GM12878 (cell line): ENCODE data around the gene F2. TPM values are rescaled to one million over a fixed set of nuclear protein-coding genes. Genes with fewer than 3 reads are reported as not detected.

Experiments used
- ATAC-seq: fragments of 200-7000 bp; cut with Tn5 transposase; 3 replicates; pipeline ENCODE4 v1.9.1; 2020; ENCODE audit warnings: mild to moderate bottlenecking, moderate library complexity
- BruUV-seq: library from RNA; stranded (reverse); fragments of 400-500 nt; replicated peaks from 2 replicates; lab custom pipeline; 2021; lab: Mats Ljungman, UMichigan
- CTCF ChIA-PET: fragments of 300-600 bp; sonication (Branson Sonifier 250); formaldehyde crosslinking; extraction: SDS; loops from one replicate; lab custom pipeline; 2021; ENCODE audit warnings: inconsistent platforms; lab: Yijun Ruan, JAX
- POLR2A ChIA-PET: fragments of 350-600 bp; formaldehyde crosslinking; extraction: SDS; loops from one replicate; lab custom pipeline; 2021; ENCODE audit warnings: inconsistent platforms; lab: Charles Lee
- RAD21 ChIA-PET: fragments of 300-600 bp; sonication (Branson Sonifier 250); formaldehyde crosslinking; loops from one replicate; lab custom pipeline; 2023; ENCODE audit warnings: antibody characterized with exemption; ENCODE audit not compliant: unreplicated experiment; lab: Charles Lee
- SMC1A ChIA-PET: fragments of 300-600 bp; sonication (Branson Sonifier 250); formaldehyde crosslinking; loops from one replicate; lab custom pipeline; 2023; ENCODE audit not compliant: unreplicated experiment, uncharacterized antibody; lab: Charles Lee
- DNase-seq: peaks from one replicate; pipeline ENCODE4 v3.0.0-alpha.2; 2011; ENCODE audit warnings: low read depth, low spot score
- FAIRE-seq: peaks from 3 replicates; lab custom pipeline; 2011; peaks lifted over from hg19 to GRCh38; lab: Jason Lieb, UNC
- H2AFZ ChIP-seq: 2 replicates; pipeline ENCODE4 v1.6.0; 2011; ENCODE audit warnings: low read depth, low read length, control low read depth; ENCODE audit not compliant: control insufficient read depth
- H3K27ac ChIP-seq: 2 replicates; pipeline ENCODE4 v1.5.1; 2011; ENCODE audit warnings: control low read depth; ENCODE audit not compliant: control insufficient read depth, insufficient read depth
- H3K27me3 ChIP-seq, 2 experiments: replicated peaks in 1 of 2; 2 replicates each; pipeline versions ENCODE4 v1.6.0 to v1.6.1; 2011; ENCODE audit warnings: low read length in 1 of 2; ENCODE audit not compliant: control insufficient read depth in 2 of 2, insufficient read depth in 2 of 2
- H3K36me3 ChIP-seq, 2 experiments: 2 replicates each; pipeline ENCODE4 v1.5.1; 2011; ENCODE audit warnings: low read length in 1 of 2; ENCODE audit not compliant: control insufficient read depth in 2 of 2, insufficient read depth in 2 of 2
- H3K4me1 ChIP-seq: 2 replicates; pipeline ENCODE4 v1.6.1; 2011; ENCODE audit warnings: mild to moderate bottlenecking, low read length, moderate library complexity, mixed read lengths; ENCODE audit not compliant: control insufficient read depth, insufficient read depth
- H3K4me2 ChIP-seq: 2 replicates; pipeline ENCODE4 v1.6.0; 2011; ENCODE audit warnings: control low read depth; ENCODE audit not compliant: control insufficient read depth, insufficient read depth
- H3K4me3 ChIP-seq: fragments of 200-600 bp; sonication (generic); 2 replicates; pipeline ENCODE4 v1.5.1; 2016
- H3K79me2 ChIP-seq: 2 replicates; pipeline ENCODE4 v1.6.0; 2011; ENCODE audit warnings: low read length; ENCODE audit not compliant: control insufficient read depth, insufficient read depth
- H3K9ac ChIP-seq: 2 replicates; pipeline ENCODE4 v1.8.0; 2011; ENCODE audit warnings: low read length, control low read depth, mixed read lengths; ENCODE audit not compliant: control insufficient read depth, insufficient read depth
- H3K9me3 ChIP-seq: replicated peaks from 3 replicates; pipeline ENCODE4 v1.5.1; 2011; ENCODE audit warnings: mild to moderate bottlenecking, low read length; ENCODE audit not compliant: control insufficient read depth, insufficient read depth
- H4K20me1 ChIP-seq: 2 replicates; pipeline ENCODE4 v1.6.0; 2011; ENCODE audit not compliant: control insufficient read depth, insufficient read depth
- ATF7 ChIP-seq: fragments of 450-650 bp; IDR thresholded peaks from 2 replicates; pipeline ENCODE4 v1.6.1; 2016; ENCODE audit warnings: low read depth, mild to moderate bottlenecking
- CHD2 ChIP-seq: IDR thresholded peaks from 2 replicates; pipeline ENCODE4 v1.6.1; 2011; ENCODE audit warnings: low read depth, low read length, improper control_type of control experiment, borderline replicate concordance
- CREM ChIP-seq: IDR thresholded peaks from 2 replicates; pipeline ENCODE4 v1.6.1; 2014; ENCODE audit warnings: antibody characterized with exemption, low read depth
- HDAC2 ChIP-seq: fragments of 200-600 bp; sonication (generic); IDR thresholded peaks from 2 replicates; pipeline ENCODE4 v1.6.1; 2017
- HDGF ChIP-seq: fragments of 450-650 bp; IDR thresholded peaks from 2 replicates; pipeline ENCODE4 v1.6.1; 2016; ENCODE audit warnings: antibody characterized with exemption
- NR2C1 ChIP-seq: fragments of 450-650 bp; IDR thresholded peaks from 2 replicates; pipeline ENCODE4 v1.6.1; 2017; ENCODE audit warnings: antibody characterized with exemption, mild to moderate bottlenecking, moderate library complexity
- NRF1 ChIP-seq: conservative IDR thresholded peaks from 2 replicates; pipeline ENCODE4 v1.6.1; 2011; ENCODE audit warnings: mild to moderate bottlenecking, low read depth, low read length, improper control_type of control experiment
- RCOR1 ChIP-seq: conservative IDR thresholded peaks from 2 replicates; pipeline ENCODE4 v1.6.1; 2012; ENCODE audit warnings: low read depth, low read length, improper control_type of control experiment
- SUZ12 ChIP-seq: fragments of 200-600 bp; sonication (generic); IDR thresholded peaks from one replicate; pipeline ENCODE4 v1.6.1; 2018; ENCODE audit warnings: antibody characterized with exemption, mild to moderate bottlenecking; ENCODE audit not compliant: unreplicated experiment
- ZNF622 ChIP-seq: fragments of 450-650 bp; IDR thresholded peaks from 2 replicates; pipeline ENCODE4 v1.6.1; 2017; ENCODE audit warnings: mild to moderate bottlenecking, inconsistent platforms
- WGBS: methylation state at CpG from one replicate; pipeline ENCODE4 v1.1.6; 2016; ENCODE audit warnings: low lambda C conversion rate; ENCODE audit not compliant: insufficient replicate concordance, insufficient coverage; ENCODE audit errors: missing lambda C conversion rate; 5-methylcytosine and 5-hydroxymethylcytosine counted together
- in situ Hi-C: fragments of 300-500 bp; cut with MboI; formaldehyde crosslinking; loops from 9 replicates; pipeline ENCODE4 v1.14.3; 2018; ENCODE audit warnings: mixed read lengths
- intact Hi-C: fragments of 100-400 bp; cut with micrococcal nuclease; formaldehyde crosslinking; loops from one replicate; pipeline ENCODE4 v1.14.2; 2022; ENCODE audit not compliant: unreplicated experiment
- polyA plus RNA-seq, 11 experiments: library from polyadenylated mRNA; depleted of rRNA in 4 of 11; unstranded in 6 of 11; stranded (reverse) in 5 of 11; fragments of >200 nt; fragmentation: Nextera tagmentation in 4 of 11; fragmentation: Illumina TruSeq in 1 of 11; extraction: Ambion mirVana in 4 of 11; extraction: Trizol in 1 of 11; gene quantifications; 1 replicate in 1 of 11; 2 replicates in 10 of 11; pipeline versions ENCODE4 v1.2.1 to v1.2.3, GENCODE V29; 2011 to 2016; ENCODE audit warnings: inconsistent platforms in 2 of 11, missing spikeins in 2 of 11, low read depth in 1 of 11
- total RNA-seq, 4 experiments: library from RNA; depleted of rRNA in 3 of 4; stranded (reverse); fragments of >200 nt in 3 of 4; fragmentation: Illumina TruSeq in 1 of 4; extraction: Trizol in 1 of 4; gene quantifications; 2 replicates each; pipeline versions ENCODE4 v1.2.1 to v1.2.3, GENCODE V29; 2013 to 2021
- TF ChIP-seq, protein P1 (sequence below): fragments of 450-650 bp; IDR thresholded peaks from 2 replicates; pipeline ENCODE4 v1.6.1; 2017; ENCODE audit warnings: mild to moderate bottlenecking, moderate library complexity

Gene F2
- total and polyA plus RNA-seq, 10 of the 15 experiments (the other 5 are each of a cell fraction or from before 2014, with no cell fraction given) = 0.23 to 0.72 TPM; not detected in 8

GRCh38 chr11:46705070-46705688 lies 13.8 kb upstream of the F2 start:
- ATAC-seq = no peak
- in situ Hi-C loops (no loop called here), intact Hi-C loops (no loop called here)
- Histone ChIP-seq H3K27ac (no peak overlapping the region), H3K27me3 (no peaks in the 10 kb centered on the region), H3K9ac (no peak overlapping the region), H3K4me1 (peaks cover 4% of the 10 kb centered on the region), H3K4me3 (no peak overlapping the region), H3K79me2 (peaks cover 20% of the 10 kb centered on the region), H4K20me1 (no peaks in the 10 kb centered on the region; the same call in 1 of the 2 replicates), H2AFZ (no peak overlapping the region), H3K4me2 (no peak overlapping the region), H3K36me3 (peaks cover 17 to 20% of the 10 kb centered on the region in 2 experiments; a peak in 3 of 4 replicates), H3K9me3 (no peaks in the 10 kb centered on the region)
- no peak for FAIRE-seq
- BruUV-seq = no TSS peak
- SMC1A ChIA-PET = no interaction called here
- no peak for DNase-seq
- CTCF ChIA-PET = no interaction called here
- POLR2A ChIA-PET = no interaction called here
- RAD21 ChIA-PET = no interaction called here
- 96% methylated on average over 31 of the region's 31 CpGs for WGBS
- TF ChIP-seq, protein P1, sequence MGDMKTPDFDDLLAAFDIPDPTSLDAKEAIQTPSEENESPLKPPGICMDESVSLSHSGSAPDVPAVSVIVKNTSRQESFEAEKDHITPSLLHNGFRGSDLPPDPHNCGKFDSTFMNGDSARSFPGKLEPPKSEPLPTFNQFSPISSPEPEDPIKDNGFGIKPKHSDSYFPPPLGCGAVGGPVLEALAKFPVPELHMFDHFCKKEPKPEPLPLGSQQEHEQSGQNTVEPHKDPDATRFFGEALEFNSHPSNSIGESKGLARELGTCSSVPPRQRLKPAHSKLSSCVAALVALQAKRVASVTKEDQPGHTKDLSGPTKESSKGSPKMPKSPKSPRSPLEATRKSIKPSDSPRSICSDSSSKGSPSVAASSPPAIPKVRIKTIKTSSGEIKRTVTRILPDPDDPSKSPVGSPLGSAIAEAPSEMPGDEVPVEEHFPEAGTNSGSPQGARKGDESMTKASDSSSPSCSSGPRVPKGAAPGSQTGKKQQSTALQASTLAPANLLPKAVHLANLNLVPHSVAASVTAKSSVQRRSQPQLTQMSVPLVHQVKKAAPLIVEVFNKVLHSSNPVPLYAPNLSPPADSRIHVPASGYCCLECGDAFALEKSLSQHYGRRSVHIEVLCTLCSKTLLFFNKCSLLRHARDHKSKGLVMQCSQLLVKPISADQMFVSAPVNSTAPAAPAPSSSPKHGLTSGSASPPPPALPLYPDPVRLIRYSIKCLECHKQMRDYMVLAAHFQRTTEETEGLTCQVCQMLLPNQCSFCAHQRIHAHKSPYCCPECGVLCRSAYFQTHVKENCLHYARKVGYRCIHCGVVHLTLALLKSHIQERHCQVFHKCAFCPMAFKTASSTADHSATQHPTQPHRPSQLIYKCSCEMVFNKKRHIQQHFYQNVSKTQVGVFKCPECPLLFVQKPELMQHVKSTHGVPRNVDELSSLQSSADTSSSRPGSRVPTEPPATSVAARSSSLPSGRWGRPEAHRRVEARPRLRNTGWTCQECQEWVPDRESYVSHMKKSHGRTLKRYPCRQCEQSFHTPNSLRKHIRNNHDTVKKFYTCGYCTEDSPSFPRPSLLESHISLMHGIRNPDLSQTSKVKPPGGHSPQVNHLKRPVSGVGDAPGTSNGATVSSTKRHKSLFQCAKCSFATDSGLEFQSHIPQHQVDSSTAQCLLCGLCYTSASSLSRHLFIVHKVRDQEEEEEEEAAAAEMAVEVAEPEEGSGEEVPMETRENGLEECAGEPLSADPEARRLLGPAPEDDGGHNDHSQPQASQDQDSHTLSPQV = no peak
- TF ChIP-seq ATF7 (no peak), CHD2 (no peak), HDGF (no peak), HDAC2 (no peak), ZNF622 (no peak), SUZ12 (no peak), NRF1 (no peak), NR2C1 (no peak), CREM (no peak), RCOR1 (no peak)
